Measurements from ENCODE around the gene DYNC1LI1. TPM values are rescaled to one million over a fixed set of nuclear protein-coding genes. Genes with fewer than 3 reads are reported as not detected.

The DYNC1LI1 gene
- total RNA-seq, 4 donors from 2014 or later: 21.3 to 30.0 (median 26.3) TPM

DNA sequence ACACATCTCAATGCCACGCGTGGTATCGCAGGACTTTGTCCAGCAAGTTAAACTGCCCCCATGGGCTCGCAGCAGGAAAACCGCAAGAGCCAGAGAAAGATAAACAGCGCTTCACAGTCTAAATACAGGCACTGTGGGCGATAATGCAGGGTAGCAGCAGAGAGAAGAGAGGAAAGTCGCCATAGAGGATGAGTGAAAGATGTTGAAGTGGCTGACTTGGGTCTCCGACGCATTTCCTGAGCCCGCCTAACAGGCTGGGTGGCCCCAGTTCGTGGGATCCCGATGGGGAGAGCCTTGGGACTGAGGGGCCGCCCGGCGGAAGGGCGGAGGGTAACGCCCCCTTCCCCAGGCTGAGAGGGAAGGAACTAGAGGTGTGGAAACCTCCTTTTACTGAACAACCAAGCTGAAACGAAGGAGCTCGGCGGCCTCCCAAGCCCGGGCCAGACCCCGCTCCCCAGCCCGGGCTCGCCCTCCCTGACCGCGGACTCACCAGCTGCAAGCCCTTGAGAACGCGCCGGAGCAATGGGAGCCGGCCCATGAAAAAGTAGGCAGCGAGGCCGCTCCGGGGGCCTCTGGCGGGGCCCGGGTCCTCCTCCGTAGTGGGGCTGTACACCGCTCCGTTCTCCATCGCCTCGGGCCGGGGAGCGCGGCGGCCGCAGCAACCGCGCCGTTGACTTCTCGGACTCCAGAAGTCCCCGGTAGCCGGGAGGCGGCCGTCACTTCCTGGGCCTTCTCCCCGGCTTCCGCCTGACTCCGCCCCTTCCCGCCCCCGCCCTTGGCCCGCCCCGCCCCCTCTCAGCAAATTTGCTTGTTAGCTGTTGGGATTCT, 68.3 kb downstream of the DYNC1LI1 start, which contains the start of gene CMTM6:
TSS of gene CMTM6 (minus strand) at position 735 of the 828 bp plus-strand sequence. CDS start at position 628, 107 bp downstream.
- ATAC-seq (ENCODE audit: low FRiP score) (peak; percentile 90), DNase-seq (ENCODE audit: low spot score) (peak; percentile 49)
- no peak for TF ChIP-seq CTCF (IDR thresholded peaks at IDR 0.05)

- no peak for ATAC-seq (ENCODE audit: low FRiP score)
- no peak for TF ChIP-seq CTCF (IDR thresholded peaks at IDR 0.05)
- DNase-seq (ENCODE audit: low spot score): no peak
These were observed 68.9 kb downstream of the DYNC1LI1 start for GRCh38 chr3:32501783-32502117.

DNA sequence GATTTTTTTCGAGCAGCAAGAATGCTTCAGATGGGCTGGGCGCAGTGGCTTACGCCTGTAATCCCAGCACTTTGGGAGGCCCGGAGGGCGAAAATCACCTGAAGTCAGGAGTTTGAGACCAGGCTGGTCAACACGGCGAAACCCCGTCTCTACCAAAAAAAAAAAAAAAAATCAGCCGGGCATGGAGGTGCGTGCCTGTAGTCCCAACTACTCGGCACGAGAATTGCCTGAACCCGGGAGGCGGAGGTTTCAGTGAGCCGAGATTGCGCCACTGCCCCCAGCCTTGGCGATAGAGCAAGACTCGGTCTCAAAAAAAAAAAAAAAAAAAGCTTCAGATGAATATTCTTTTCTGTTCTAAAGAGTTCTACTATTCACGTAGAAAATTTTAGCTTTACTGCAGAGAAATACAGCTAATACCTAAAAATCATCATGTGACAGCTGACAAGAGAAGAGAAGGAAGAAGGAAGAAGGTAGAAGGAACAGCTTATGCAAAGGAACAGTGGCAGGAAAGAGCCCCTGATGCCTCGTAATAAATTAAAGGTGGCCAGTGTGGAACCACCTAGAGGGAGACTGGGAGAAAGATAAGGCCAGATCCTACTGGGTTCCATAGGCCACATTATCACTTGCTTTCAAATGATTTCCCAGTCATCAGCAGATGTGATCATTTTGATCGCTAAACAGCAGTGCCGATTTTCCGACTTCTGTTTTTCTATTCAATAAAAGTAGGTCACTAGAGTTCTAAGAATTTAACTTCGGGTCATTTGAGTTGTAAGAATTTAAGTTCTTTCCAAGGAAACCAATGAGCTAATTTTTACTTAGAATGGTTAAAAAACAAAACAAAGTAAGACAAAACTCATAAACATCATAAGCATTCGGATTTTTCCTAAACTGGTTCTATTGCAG, 69.5 kb downstream of the DYNC1LI1 start:
- DNase-seq (ENCODE audit: low spot score): no peak
- no peak for ATAC-seq (ENCODE audit: low FRiP score)
- no peak for TF ChIP-seq CTCF (IDR thresholded peaks at IDR 0.05)

GRCh38 chr3:32500231-32500630, 70.4 kb downstream of the DYNC1LI1 start:
- no peak for DNase-seq (ENCODE audit: low spot score)
- TF ChIP-seq CTCF (IDR thresholded peaks at IDR 0.05): no peak
- no peak for ATAC-seq (ENCODE audit: low FRiP score)

DNA sequence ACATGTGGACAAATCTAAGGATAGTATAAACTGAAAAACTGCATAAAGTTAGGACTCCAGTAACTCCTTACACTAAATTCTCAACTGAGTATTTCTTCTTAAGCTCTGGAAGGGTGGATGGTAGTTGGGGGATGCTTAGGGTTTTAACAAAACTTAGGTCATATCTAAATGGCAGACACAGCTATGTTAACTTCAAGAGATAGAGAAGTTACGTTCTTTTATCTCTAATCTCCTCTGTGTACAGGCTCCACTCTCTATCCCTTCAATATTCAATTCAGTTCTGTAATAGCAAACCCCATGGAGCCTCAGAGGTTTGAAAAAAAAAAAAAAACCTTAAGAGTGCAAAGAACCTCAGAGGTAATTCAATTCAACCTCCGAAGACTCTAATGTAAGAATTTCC, 71.1 kb downstream of the DYNC1LI1 start:
- ATAC-seq (ENCODE audit: low FRiP score): no peak
- no peak for TF ChIP-seq CTCF (IDR thresholded peaks at IDR 0.05)
- no peak for DNase-seq (ENCODE audit: low spot score)

DNA sequence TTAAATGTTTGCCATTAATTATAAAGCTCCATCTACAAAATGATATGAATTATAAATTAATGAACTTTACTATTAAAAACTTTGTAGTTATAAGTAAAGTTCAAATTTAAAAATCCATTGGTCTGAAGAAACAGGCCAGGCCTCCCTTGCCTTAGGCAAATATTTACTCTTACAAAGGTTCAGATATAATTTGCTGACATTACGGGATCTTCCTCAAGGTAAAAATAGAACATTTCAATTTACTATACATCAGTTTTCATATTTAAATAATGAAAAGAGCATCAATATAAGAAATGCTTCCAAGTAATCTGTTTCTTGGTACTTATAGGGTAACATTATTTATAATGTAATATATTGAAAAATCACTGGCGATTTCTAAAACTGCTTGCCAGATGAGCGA, 71.7 kb downstream of the DYNC1LI1 start:
- ATAC-seq (ENCODE audit: low FRiP score): no peak
- no peak for DNase-seq (ENCODE audit: low spot score)
- no peak for TF ChIP-seq CTCF (IDR thresholded peaks at IDR 0.05)

Measured in omental fat pad (tissue), 4 donors.